H1 (cell line): ENCODE measurements around the gene DUOXA2. TPM values are rescaled to one million over a fixed set of nuclear protein-coding genes. Genes with fewer than 3 reads are reported as not detected.

Experiments
- CTCF ChIA-PET: fragments of 300-600 bp; sonication (Branson Sonifier 250); formaldehyde crosslinking; loops from one replicate; lab custom pipeline; 2021; ENCODE audit not compliant: partially characterized antibody; lab: Charles Lee
- POLR2A ChIA-PET: fragments of 300-600 bp; sonication (Branson Sonifier 250); formaldehyde crosslinking; loops from one replicate; lab custom pipeline; 2021; ENCODE audit warnings: inconsistent platforms; ENCODE audit not compliant: partially characterized antibody; lab: Charles Lee
- DNase-seq, 2 experiments: peaks; one replicate each; pipeline versions ENCODE4 v3.0.0 to v3.0.0-alpha.2; 2010 to 2022; ENCODE audit warnings: low spot score in 2 of 2, low read depth in 1 of 2, mixed read lengths in 1 of 2
- FAIRE-seq: peaks from 2 replicates; lab custom pipeline; 2011; peaks lifted over from hg19 to GRCh38; lab: Jason Lieb, UNC
- H2AFZ ChIP-seq: 2 replicates; pipeline ENCODE4 v1.8.1; 2012; ENCODE audit warnings: low read length, inconsistent platforms
- H2AK5ac ChIP-seq: 2 replicates; pipeline ENCODE4 v1.6.1; 2013; ENCODE audit warnings: low read depth, low read length
- H2BK120ac ChIP-seq: replicated peaks from 2 replicates; pipeline ENCODE3; 2013; ENCODE audit warnings: low read depth, low read length, inconsistent platforms
- H2BK12ac ChIP-seq: 2 replicates; pipeline ENCODE4 v1.6.1; 2013; ENCODE audit warnings: low read depth, low read length
- H2BK15ac ChIP-seq: 2 replicates; pipeline ENCODE4 v1.6.1; 2013; ENCODE audit warnings: low read length
- H2BK20ac ChIP-seq: 2 replicates; pipeline ENCODE4 v1.6.1; 2013; ENCODE audit warnings: low read length
- H2BK5ac ChIP-seq: 2 replicates; pipeline ENCODE4 v1.6.1; 2013; ENCODE audit warnings: low read depth, low read length
- H3K14ac ChIP-seq: 2 replicates; pipeline ENCODE4 v1.6.1; 2013; ENCODE audit warnings: inconsistent platforms; ENCODE audit not compliant: insufficient read length
- H3K18ac ChIP-seq: 2 replicates; pipeline ENCODE4 v1.6.1; 2013; ENCODE audit warnings: low read length; ENCODE audit errors: extremely low read depth
- H3K23ac ChIP-seq: 2 replicates; pipeline ENCODE4 v1.6.1; 2013; ENCODE audit warnings: inconsistent platforms; ENCODE audit not compliant: insufficient read length
- H3K23me2 ChIP-seq: 2 replicates; pipeline ENCODE4 v1.6.1; 2013; ENCODE audit warnings: low read depth, low read length
- H3K27ac ChIP-seq: 2 replicates; pipeline ENCODE4 v1.6.1; 2011; ENCODE audit warnings: low read depth, low read length, inconsistent platforms
- H3K27me3 ChIP-seq, 4 experiments: replicated peaks in 1 of 4; 1 replicate in 1 of 4; 2 replicates in 3 of 4; pipeline versions ENCODE4 v1.6.1 to v1.8.1; 2011 to 2013; ENCODE audit warnings: low read length in 3 of 4, mild to moderate bottlenecking in 3 of 4, inconsistent platforms in 2 of 4, mixed read lengths in 2 of 4, moderate library complexity in 1 of 4; ENCODE audit not compliant: control insufficient read depth in 3 of 4, insufficient read depth in 3 of 4; ENCODE audit errors: extremely low read depth in 1 of 4
- H3K36me3 ChIP-seq, 4 experiments: 2 replicates each; pipeline versions ENCODE4 v1.6.1 to v1.8.1; 2011 to 2013; ENCODE audit warnings: mild to moderate bottlenecking in 4 of 4, low read length in 3 of 4, moderate library complexity in 2 of 4, control low read depth in 1 of 4, inconsistent platforms in 1 of 4; ENCODE audit not compliant: insufficient read depth in 4 of 4, control insufficient read depth in 2 of 4
- H3K4ac ChIP-seq: replicated peaks from 2 replicates; pipeline ENCODE3; 2013; ENCODE audit warnings: low read length, low read depth, mixed read lengths, inconsistent platforms; ENCODE audit not compliant: insufficient read length
- H3K4me1 ChIP-seq, 4 experiments: replicated peaks in 1 of 4; 1 replicate in 1 of 4; 2 replicates in 3 of 4; pipeline versions ENCODE4 v1.6.1 to v1.8.1; 2011 to 2013; ENCODE audit warnings: low read length in 3 of 4, inconsistent platforms in 2 of 4, mixed read lengths in 1 of 4; ENCODE audit not compliant: insufficient read depth in 4 of 4, control insufficient read depth in 3 of 4
- H3K4me2 ChIP-seq, 2 experiments: 2 replicates each; pipeline versions ENCODE4 v1.6.1 to v1.8.1; 2011 to 2013; ENCODE audit warnings: low read depth in 2 of 2, low read length in 2 of 2, control low read depth in 1 of 2, inconsistent platforms in 1 of 2, mild to moderate bottlenecking in 1 of 2; ENCODE audit not compliant: insufficient read depth in 1 of 2
- H3K4me3 ChIP-seq, 4 experiments: fragments of 200-600, 300-600 bp in 1 of 4; sonication (generic), shearing (Covaris generic), sonication (Bioruptor Twin) in 1 of 4; 2 replicates each; pipeline versions ENCODE4 v1.5.1 to v1.8.1; 2011 to 2016; ENCODE audit warnings: low read length in 4 of 4, low read depth in 3 of 4, control low read depth in 2 of 4, inconsistent platforms in 2 of 4, mild to moderate bottlenecking in 2 of 4, mixed read lengths in 1 of 4, moderate library complexity in 1 of 4; ENCODE audit not compliant: insufficient read depth in 2 of 4; ENCODE audit errors: extremely low read depth in 1 of 4
- H3K56ac ChIP-seq: replicated peaks from 2 replicates; pipeline ENCODE3; 2013; ENCODE audit warnings: low read depth, mild to moderate bottlenecking, mixed read lengths, low read length, inconsistent platforms; ENCODE audit not compliant: insufficient read length
- H3K79me1 ChIP-seq: 2 replicates; pipeline ENCODE4 v1.6.1; 2013; ENCODE audit warnings: low read depth, low read length, control low read depth
- H3K79me2 ChIP-seq, 2 experiments: 2 replicates each; pipeline versions ENCODE4 v1.6.1 to v1.8.1; 2012 to 2013; ENCODE audit warnings: low read length in 2 of 2, mild to moderate bottlenecking in 2 of 2, inconsistent platforms in 1 of 2; ENCODE audit not compliant: insufficient read depth in 2 of 2, control insufficient read depth in 1 of 2
- H3K9ac ChIP-seq, 4 experiments: replicated peaks in 1 of 4; 1 replicate in 1 of 4; 2 replicates in 3 of 4; pipeline versions ENCODE4 v1.6.1 to v1.8.1; 2011 to 2013; ENCODE audit warnings: low read depth in 3 of 4, low read length in 3 of 4, control low read depth in 2 of 4, mild to moderate bottlenecking in 2 of 4, moderate library complexity in 2 of 4, inconsistent platforms in 1 of 4; ENCODE audit errors: extremely low read depth in 1 of 4
- H3K9me3 ChIP-seq, 2 experiments: 2 replicates each; pipeline versions ENCODE4 v1.6.1 to v1.8.1; 2012 to 2013; ENCODE audit warnings: mild to moderate bottlenecking in 2 of 2, moderate library complexity in 2 of 2, control low read depth in 1 of 2, inconsistent platforms in 1 of 2, low read depth in 1 of 2, low read length in 1 of 2, mixed read lengths in 1 of 2; ENCODE audit not compliant: insufficient read depth in 2 of 2
- H4K20me1 ChIP-seq, 2 experiments: replicated peaks in 1 of 2; 2 replicates each; pipeline versions ENCODE3 to v1.8.1; 2011 to 2013; ENCODE audit warnings: inconsistent platforms in 2 of 2, low read length in 2 of 2, mild to moderate bottlenecking in 1 of 2; ENCODE audit not compliant: insufficient read depth in 2 of 2, control insufficient read depth in 1 of 2
- H4K5ac ChIP-seq: 2 replicates; pipeline ENCODE4 v1.6.1; 2013; ENCODE audit warnings: low read length, low read depth, mixed read lengths, inconsistent platforms; ENCODE audit not compliant: insufficient read length
- H4K8ac ChIP-seq: 2 replicates; pipeline ENCODE4 v1.8.0; 2013; ENCODE audit warnings: mild to moderate bottlenecking, moderate library complexity, low read length, inconsistent platforms; ENCODE audit not compliant: insufficient read depth; ENCODE audit errors: extremely low read depth
- H4K91ac ChIP-seq: replicated peaks from 2 replicates; pipeline ENCODE3; 2013; ENCODE audit warnings: low read length, mixed read lengths, inconsistent platforms; ENCODE audit not compliant: insufficient read length
- CREB1 ChIP-seq: IDR thresholded peaks from 2 replicates; pipeline ENCODE4 v1.6.1; 2012; ENCODE audit warnings: inconsistent platforms
- HDAC2 ChIP-seq, 2 experiments: fragments of 300-600 bp in 1 of 2; sonication (generic) in 1 of 2; IDR thresholded peaks; 2 replicates each; pipeline ENCODE4 v1.6.1; 2011 to 2012; ENCODE audit warnings: low read depth in 2 of 2, low read length in 2 of 2, mild to moderate bottlenecking in 2 of 2, moderate library complexity in 2 of 2, borderline replicate concordance in 1 of 2, inconsistent platforms in 1 of 2
- POU5F1 ChIP-seq: IDR thresholded peaks from 2 replicates; pipeline ENCODE4 v1.6.1; 2011; ENCODE audit warnings: low read depth, mild to moderate bottlenecking, low read length, moderate library complexity
- SP4 ChIP-seq: IDR thresholded peaks from 2 replicates; pipeline ENCODE4 v1.6.1; 2012; ENCODE audit warnings: low read length, inconsistent platforms
- TCF12 ChIP-seq: IDR thresholded peaks from 2 replicates; pipeline ENCODE4 v1.6.1; 2011; ENCODE audit warnings: low read depth, mild to moderate bottlenecking, low read length
- TEAD4 ChIP-seq: IDR thresholded peaks from 2 replicates; pipeline ENCODE4 v1.6.1; 2012; ENCODE audit warnings: low read depth, low read length, inconsistent platforms, mixed read lengths
- WGBS, 2 experiments: shearing (Covaris generic) in 1 of 2; methylation state at CpG; one replicate each; pipeline versions ENCODE4 v1.1.6 to v1.1.7; 2013 to 2015; ENCODE audit warnings: low lambda C conversion rate in 2 of 2, mixed read lengths in 2 of 2, inconsistent platforms in 1 of 2, low coverage in 1 of 2, missing lambda C conversion rate in 1 of 2; ENCODE audit not compliant: insufficient replicate concordance in 2 of 2, insufficient coverage in 1 of 2, insufficient read length in 1 of 2; ENCODE audit errors: extremely low coverage in 1 of 2, missing lambda C conversion rate in 1 of 2; 5-methylcytosine and 5-hydroxymethylcytosine counted together
- polyA plus RNA-seq, 7 experiments: library from polyadenylated mRNA; depleted of rRNA in 3 of 7; stranded (reverse) in 5 of 7; unstranded in 2 of 7; fragments of >200 nt in 5 of 7; fragments of 200-250 nt in 2 of 7; gene quantifications; 1 replicate in 5 of 7; 2 replicates in 1 of 7; 4 replicates in 1 of 7; pipeline versions ENCODE4 v1.2.1 to v1.2.3, GENCODE V29; 2011 to 2013; ENCODE audit warnings: missing spikeins in 2 of 7, mixed read lengths in 2 of 7
- total RNA-seq: library from RNA; stranded (reverse); fragmentation: NEBNext Ultra II Directional; extraction: Animal tissue kit (Norgen Biotek cat#: 25700); gene quantifications from 2 replicates; pipeline ENCODE4 v1.2.1, GENCODE V29; 2021
- TF ChIP-seq, protein P1 (sequence below): IDR thresholded peaks from 2 replicates; pipeline ENCODE4 v1.6.1; 2012; ENCODE audit warnings: low read length, inconsistent platforms

Gene DUOXA2
- total and polyA plus RNA-seq, 2 of the 8 experiments (the other 6 are each of a cell fraction or from before 2014, with no cell fraction given), result 0.05 TPM; not detected in 1

- H3K4ac ChIP-seq, result no peak overlapping the region
- H3K79me2 ChIP-seq, result no peaks in the 10 kb centered on the region
- POLR2A ChIA-PET, result interaction anchor here (1.2 to 3.8 kb wide), 6 partner anchors 18 to 240 kb away, joined by 3 to 33 read pairs (median 6); a partner anchor contains a TSS
- no peak overlapping the region for H2BK20ac ChIP-seq
- H3K14ac ChIP-seq, result no peak overlapping the region
- CTCF ChIA-PET, result interaction anchor here (0.5 to 41.8 kb wide), 47 partner anchors 9 to 451 kb away, joined by 3 to 1117 read pairs (median 6); partner anchors contain the start of genes DUOX2, DUOXA2 and SHF
- H4K5ac ChIP-seq, result no peak overlapping the region
- H3K23me2 ChIP-seq, result no peaks in the 10 kb centered on the region; the same call in 1 of the 2 replicates
- H3K9ac ChIP-seq, result no peak overlapping the region
- no peak overlapping the region for H2BK5ac ChIP-seq
- peak; percentile 79 to 88 for DNase-seq
- no peak overlapping the region for H3K4me3 ChIP-seq
- no peak overlapping the region for H2BK120ac ChIP-seq
- FAIRE-seq, result peak; percentile 81
- H3K4me1 ChIP-seq, result peaks cover 0 to 8% (median 5%) of the 10 kb centered on the region in 4 experiments; a peak in 5 of 7 replicates
- H3K79me1 ChIP-seq, result no peaks in the 10 kb centered on the region
- no peak overlapping the region for H3K18ac ChIP-seq
- H3K27ac ChIP-seq, result no peak overlapping the region
- H3K56ac ChIP-seq, result no peak overlapping the region
- no peak overlapping the region for H3K23ac ChIP-seq
- H3K4me2 ChIP-seq, result no peak overlapping the region
- H3K27me3 ChIP-seq, result no peaks in the 10 kb centered on the region; a peak in 1 of 7 replicates
- H4K91ac ChIP-seq, result no peak overlapping the region
- H2BK15ac ChIP-seq, result 0 out of 2 replicates have a peak overlapping the region, but pooled peaks have one; percentile 14
- H3K36me3 ChIP-seq, result no peaks in the 10 kb centered on the region
- no peak overlapping the region for H2AFZ ChIP-seq
- no peaks in the 10 kb centered on the region for H3K9me3 ChIP-seq
- H2AK5ac ChIP-seq, result no peak overlapping the region
- H4K8ac ChIP-seq, result no peak overlapping the region; the same call in none of the 2 replicates
- 23% methylated on average over 7 of the region's 7 CpGs; no CpG with 5 or more reads in 1 of the 2 experiments for WGBS, 2 experiments
- H4K20me1 ChIP-seq, result peaks cover 0 to 2% of the 10 kb centered on the region in 2 experiments
- no peak overlapping the region for H2BK12ac ChIP-seq
- TF ChIP-seq HDAC2 (IDR thresholded peaks at IDR 0.05; ENCODE audit: borderline replicate concordance in 1 of 2, low read depth in 2 of 2, low read length in 2 of 2) (no peak), TEAD4 (0 out of 2 replicates have a peak, but pooled peaks have one; percentile 7), SP4 (no peak), POU5F1 (no peak), TCF12 (0 out of 2 replicates have a peak, but pooled peaks have one; percentile 16), CREB1 (0 out of 2 replicates have a peak, but pooled peaks have one; percentile 30)
- TF ChIP-seq, protein P1, sequence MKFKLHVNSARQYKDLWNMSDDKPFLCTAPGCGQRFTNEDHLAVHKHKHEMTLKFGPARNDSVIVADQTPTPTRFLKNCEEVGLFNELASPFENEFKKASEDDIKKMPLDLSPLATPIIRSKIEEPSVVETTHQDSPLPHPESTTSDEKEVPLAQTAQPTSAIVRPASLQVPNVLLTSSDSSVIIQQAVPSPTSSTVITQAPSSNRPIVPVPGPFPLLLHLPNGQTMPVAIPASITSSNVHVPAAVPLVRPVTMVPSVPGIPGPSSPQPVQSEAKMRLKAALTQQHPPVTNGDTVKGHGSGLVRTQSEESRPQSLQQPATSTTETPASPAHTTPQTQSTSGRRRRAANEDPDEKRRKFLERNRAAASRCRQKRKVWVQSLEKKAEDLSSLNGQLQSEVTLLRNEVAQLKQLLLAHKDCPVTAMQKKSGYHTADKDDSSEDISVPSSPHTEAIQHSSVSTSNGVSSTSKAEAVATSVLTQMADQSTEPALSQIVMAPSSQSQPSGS, result 0 out of 2 replicates have a peak, but pooled peaks have one; percentile 40
These were observed 48.8 kb downstream of the DUOXA2 start for GRCh38 chr15:45162771-45163507.
